HG03060 (cell line): ENCODE data around the gene LAT.
A peak's percentile ranks its signal among the peaks of the same experiment; 100 is the strongest.
"Not testable (repeated sequence)": the region's sequence is repeated elsewhere in the genome, so short reads cannot be mapped to it uniquely, and the experiment has no call there.

Experiments used
- ATAC-seq: cut with Tn5 transposase; IDR thresholded peaks from one replicate; pipeline ENCODE4 v1.9.1; 2021; ENCODE audit warnings: low read depth, moderate number of reproducible peaks; ENCODE audit not compliant: unreplicated experiment

Gene LAT, protein sequence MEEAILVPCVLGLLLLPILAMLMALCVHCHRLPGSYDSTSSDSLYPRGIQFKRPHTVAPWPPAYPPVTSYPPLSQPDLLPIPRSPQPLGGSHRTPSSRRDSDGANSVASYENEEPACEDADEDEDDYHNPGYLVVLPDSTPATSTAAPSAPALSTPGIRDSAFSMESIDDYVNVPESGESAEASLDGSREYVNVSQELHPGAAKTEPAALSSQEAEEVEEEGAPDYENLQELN

GRCh38 chr16:28984619-28985135 is at the start of gene LAT:
Gene LAT, plus strand, starts transcription at chr16:28985052. Its CDS starts 366 bp downstream, at chr16:28985418.
- no peak for ATAC-seq

DNA sequence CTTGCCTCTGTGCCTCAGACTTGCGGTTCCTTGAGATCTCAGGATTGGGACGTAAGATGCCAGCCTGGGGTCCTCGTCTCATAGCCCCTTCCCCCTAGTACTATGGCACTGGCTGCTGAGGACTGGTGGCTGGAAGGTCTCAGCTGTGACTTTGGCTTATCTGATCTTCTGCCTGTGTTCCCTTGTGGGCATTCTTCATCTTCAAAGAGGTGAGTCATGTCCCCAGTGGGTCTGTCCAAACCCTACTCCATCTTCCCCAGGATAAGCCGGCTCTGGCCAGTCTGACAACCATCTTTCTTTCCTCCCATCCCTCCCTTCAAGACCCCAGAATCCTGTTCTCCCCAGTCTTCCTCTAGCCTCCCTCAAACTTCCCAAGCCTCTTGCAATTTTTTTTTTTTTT is 49.5 kb upstream of the LAT start:
- ATAC-seq, result no peak

GRCh38 chr16:28935924-28936783 is 48.7 kb upstream of the LAT start:
- peak; percentile 59 for ATAC-seq

DNA sequence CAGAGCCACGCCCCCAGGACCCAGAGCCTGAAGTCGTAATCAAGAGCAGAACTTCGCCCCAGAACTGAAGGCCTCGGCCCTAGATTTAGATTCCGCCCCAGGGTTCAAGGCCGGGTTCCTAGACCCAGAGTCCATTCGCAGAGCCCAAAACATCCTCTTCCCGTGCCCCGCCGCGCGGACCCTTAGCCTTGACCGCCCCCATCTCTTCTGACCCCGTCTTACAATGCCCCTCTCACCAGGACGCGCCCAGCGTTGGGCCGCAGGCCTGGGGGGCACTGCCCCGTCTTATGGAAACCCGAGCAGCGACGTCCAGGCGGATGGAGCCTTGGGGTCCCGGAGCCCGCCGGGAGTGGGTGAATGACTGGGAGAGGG is 48.1 kb upstream of the LAT start:
- ATAC-seq, result no peak

GRCh38 chr16:28937222-28937876 is 47.5 kb upstream of the LAT start:
- ATAC-seq, result no peak

DNA sequence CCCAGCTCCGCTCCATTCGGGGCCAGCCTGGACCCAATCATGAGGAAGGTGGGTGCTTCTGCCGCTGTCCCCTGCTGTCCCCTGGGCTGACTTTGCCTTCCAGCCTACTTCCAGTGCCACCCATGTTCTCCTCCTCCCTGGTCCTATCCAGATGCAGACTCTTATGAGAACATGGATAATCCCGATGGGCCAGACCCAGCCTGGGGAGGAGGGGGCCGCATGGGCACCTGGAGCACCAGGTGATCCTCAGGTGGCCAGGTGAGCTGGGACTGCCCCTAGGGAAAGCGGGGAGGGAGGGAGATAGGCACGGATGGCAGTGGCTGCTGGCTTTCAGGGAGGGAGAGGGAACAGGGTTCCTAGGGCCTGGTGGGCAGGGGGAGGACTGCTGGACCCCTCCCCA is 46.1 kb upstream of the LAT start:
- no peak for ATAC-seq

- ATAC-seq, result not testable (repeated sequence)
Measured at GRCh38 chr16:28939825-28940224, 45.0 kb upstream of the LAT start.

DNA sequence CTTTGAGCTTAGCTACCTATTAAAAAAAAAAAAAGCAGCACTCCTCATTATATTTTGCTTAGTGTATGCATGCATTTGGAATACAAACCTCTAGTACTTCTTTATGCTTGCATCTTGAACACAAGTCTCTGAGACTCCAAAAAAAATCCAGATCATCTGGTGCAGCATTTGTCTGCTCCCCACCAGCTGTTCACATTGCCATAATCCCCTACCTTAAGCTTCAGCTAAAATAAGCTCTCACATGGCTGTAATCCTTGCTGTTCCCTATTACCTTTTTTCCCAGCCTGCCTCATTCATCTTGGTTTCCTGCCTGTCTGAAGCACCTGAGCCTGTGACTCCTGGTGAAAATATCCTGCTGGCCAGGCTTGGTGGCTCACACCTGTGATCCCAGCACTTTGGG is 41.6 kb upstream of the LAT start:
- ATAC-seq, result no peak

DNA sequence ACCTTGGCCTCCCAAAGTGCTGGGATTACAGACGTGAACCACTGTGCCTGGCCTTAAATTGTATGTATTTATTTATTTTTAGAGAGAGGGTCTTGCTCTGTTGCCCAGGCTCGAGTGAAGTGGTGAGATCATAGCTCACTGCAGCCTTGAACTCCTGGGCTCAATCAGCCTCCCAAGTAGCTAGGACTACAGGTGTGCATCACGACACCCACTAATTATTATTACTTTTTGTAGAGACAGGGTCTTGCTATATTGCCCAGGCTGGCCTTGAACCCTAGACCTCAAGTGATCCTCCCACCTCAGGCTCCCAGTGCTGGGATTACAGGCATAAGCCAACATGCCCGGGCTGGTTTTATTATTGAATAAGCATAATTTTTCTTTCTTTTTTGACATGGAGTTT is 38.2 kb upstream of the LAT start:
- no peak for ATAC-seq

GRCh38 chr16:28950648-28951409 is 34.0 kb upstream of the LAT start, which contains the start of gene NFATC2IP:
Gene NFATC2IP, plus strand, starts transcription at chr16:28950937. Its CDS starts 75 bp downstream, at chr16:28951012.
- peak; percentile 94 for ATAC-seq

- no peak for ATAC-seq
Measured at GRCh38 chr16:28951410-28951943, 33.4 kb upstream of the LAT start.

- ATAC-seq, result no peak
Measured at GRCh38 chr16:28958216-28958615, 26.6 kb upstream of the LAT start.

- no peak for ATAC-seq
Measured at GRCh38 chr16:28958836-28959235, 26.0 kb upstream of the LAT start.

DNA sequence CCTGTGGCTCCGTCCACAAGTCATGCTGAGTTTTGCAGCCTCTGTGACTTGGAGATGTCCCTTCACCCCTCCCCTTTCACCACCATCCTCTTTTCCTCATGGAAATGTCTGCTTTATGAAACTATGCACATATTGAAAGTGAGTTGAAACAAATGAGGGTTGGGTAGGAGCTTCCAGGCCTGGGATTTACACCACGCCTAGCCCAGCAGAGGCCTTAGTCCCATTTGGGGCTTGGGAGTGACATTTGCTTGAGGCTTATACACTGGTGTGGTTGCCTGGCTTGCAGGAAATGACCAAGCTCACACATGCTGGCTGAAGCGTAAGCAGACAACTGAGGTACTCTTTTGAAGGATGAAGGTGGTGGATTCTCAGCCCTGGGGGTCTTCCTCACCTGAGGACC is 20.8 kb upstream of the LAT start:
- no peak for ATAC-seq

GRCh38 chr16:28964496-28964895 is 20.4 kb upstream of the LAT start:
- ATAC-seq, result no peak

DNA sequence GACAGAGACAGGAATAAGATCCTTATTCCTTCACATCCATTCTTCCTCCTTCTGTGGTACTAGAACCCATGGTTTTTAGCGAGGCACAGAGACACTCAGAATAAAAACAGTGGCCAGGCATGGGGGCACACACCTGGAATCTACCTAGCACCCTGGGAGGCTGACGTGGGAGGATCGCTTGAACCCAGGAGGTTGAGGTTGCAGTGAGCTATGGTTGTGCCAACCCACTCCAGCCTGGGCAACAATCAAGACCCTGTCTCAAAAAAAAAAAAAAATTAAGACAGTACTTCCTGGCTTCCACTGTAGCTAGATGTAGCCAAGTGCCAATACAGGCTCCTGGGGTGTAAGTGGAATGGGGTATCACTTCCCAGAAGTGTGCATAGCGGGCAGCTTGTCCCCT is 17.7 kb upstream of the LAT start:
- ATAC-seq, result no peak

DNA sequence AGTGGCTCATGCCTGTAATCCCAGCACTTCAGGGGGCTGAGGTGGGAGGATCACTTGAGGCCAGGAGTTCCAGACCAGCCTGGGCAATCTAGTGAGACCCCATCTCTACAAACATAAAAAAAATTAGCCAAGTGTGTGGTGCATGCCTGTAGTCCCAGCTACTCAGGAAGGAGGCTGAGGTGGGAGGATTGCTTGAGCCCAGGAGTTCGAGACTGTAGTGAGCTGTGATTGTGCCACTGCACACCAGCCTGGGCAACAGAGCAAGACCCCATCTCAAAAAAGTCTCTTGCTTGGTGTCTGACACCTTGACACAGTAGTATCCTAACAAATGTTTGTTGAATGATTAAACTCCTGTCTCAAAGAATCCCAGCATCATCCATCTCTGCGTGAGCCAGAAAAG is 15.2 kb upstream of the LAT start:
- not testable (repeated sequence) for ATAC-seq

DNA sequence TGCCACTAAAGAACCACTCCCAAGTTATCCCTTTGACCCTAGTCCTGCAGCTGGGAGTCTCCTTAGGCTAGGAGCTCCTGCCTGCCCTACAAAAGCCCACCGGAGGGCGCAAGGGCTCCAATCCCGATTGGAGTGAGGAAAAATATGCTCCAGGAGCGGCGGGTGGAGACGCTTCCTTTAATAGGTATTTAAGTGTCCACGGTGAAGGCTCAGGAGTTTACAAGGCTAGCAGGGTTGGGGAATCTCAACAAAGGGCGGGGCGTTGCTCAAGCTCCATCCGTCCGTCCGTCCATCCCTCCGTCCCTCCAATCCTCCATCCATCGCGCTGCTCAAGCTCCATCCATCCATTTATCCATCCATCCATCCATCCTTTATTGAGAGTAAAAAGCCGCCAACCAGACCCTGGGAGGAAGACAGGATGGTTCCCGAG is 10.8 kb upstream of the LAT start:
- ATAC-seq, result no peak

GRCh38 chr16:28974437-28975157 is 10.3 kb upstream of the LAT start, which contains the start of gene SPNS1:
Gene SPNS1, plus strand, starts transcription at chr16:28974778. Its CDS starts 374 bp downstream, at chr16:28975152.
- peak; percentile 80 for ATAC-seq
